ENCODE measurements around the gene ZNHIT1.
"Not testable (repeated sequence)": the region's sequence is repeated elsewhere in the genome, so short reads cannot be mapped to it uniquely, and the experiment has no call there.

Gene ZNHIT1

GRCh38 chr7:101186844-101187428 lies 31.0 kb upstream of the ZNHIT1 start:
- no peak for DNase-seq (ENCODE audit: low read depth)

GRCh38 chr7:101189109-101189508 lies 28.9 kb upstream of the ZNHIT1 start:
- DNase-seq (ENCODE audit: low read depth), result no peak

GRCh38 chr7:101195884-101196283 lies 22.1 kb upstream of the ZNHIT1 start:
- DNase-seq (ENCODE audit: low read depth), result no peak

GRCh38 chr7:101197991-101198390 lies 20.0 kb upstream of the ZNHIT1 start:
- no peak for DNase-seq (ENCODE audit: low read depth)

- DNase-seq (ENCODE audit: low read depth), result no peak
Observed at GRCh38 chr7:101198476-101198875, 19.5 kb upstream of the ZNHIT1 start.

- not testable (repeated sequence) for DNase-seq (ENCODE audit: low read depth)
Observed at GRCh38 chr7:101199522-101199921, 18.4 kb upstream of the ZNHIT1 start.

GRCh38 chr7:101200504-101200861 lies 17.5 kb upstream of the ZNHIT1 start:
- no peak for DNase-seq (ENCODE audit: low read depth)

GRCh38 chr7:101200862-101201599 lies 16.9 kb upstream of the ZNHIT1 start, which contains the start of gene MOGAT3:
Gene MOGAT3 (minus strand): TSS chr7:101201036. CDS start chr7:101200854, 182 bp downstream.
- DNase-seq (ENCODE audit: low read depth), result no peak

GRCh38 chr7:101201695-101202602 lies 16.0 kb upstream of the ZNHIT1 start:
- DNase-seq (ENCODE audit: low read depth), result no peak

- no peak for DNase-seq (ENCODE audit: low read depth)
Observed at GRCh38 chr7:101202603-101202918, 15.4 kb upstream of the ZNHIT1 start.

- DNase-seq (ENCODE audit: low read depth), result not testable (repeated sequence)
Observed at GRCh38 chr7:101203740-101204738, 13.9 kb upstream of the ZNHIT1 start.

- DNase-seq (ENCODE audit: low read depth), result no peak
Observed at GRCh38 chr7:101205901-101206664, 11.9 kb upstream of the ZNHIT1 start.

GRCh38 chr7:101206665-101207042 lies 11.3 kb upstream of the ZNHIT1 start:
- no peak for DNase-seq (ENCODE audit: low read depth)

GRCh38 chr7:101207459-101207858 lies 10.5 kb upstream of the ZNHIT1 start:
- DNase-seq (ENCODE audit: low read depth), result no peak

GRCh38 chr7:101208794-101209193 lies 9.2 kb upstream of the ZNHIT1 start:
- DNase-seq (ENCODE audit: low read depth), result no peak

- no peak for DNase-seq (ENCODE audit: low read depth)
Observed at GRCh38 chr7:101210143-101210542, 7.8 kb upstream of the ZNHIT1 start.

- no peak for DNase-seq (ENCODE audit: low read depth)
Observed at GRCh38 chr7:101211501-101211900, 6.5 kb upstream of the ZNHIT1 start.

- DNase-seq (ENCODE audit: low read depth), result no peak
Observed at GRCh38 chr7:101212014-101212413, 6.0 kb upstream of the ZNHIT1 start.

- no peak for DNase-seq (ENCODE audit: low read depth)
Observed at GRCh38 chr7:101216001-101216859, 1.7 kb upstream of the ZNHIT1 start.

- DNase-seq (ENCODE audit: low read depth), result no peak
Observed at GRCh38 chr7:101216860-101217387, 1.0 kb upstream of the ZNHIT1 start.

Data from HS-27A (cell line).